Astrocyte (in vitro differentiated cells and primary cell): Measurements from ENCODE around the gene RNH1.

Experiments
- EZH2 ChIP-seq: IDR thresholded peaks from 2 replicates; pipeline ENCODE4 v1.6.1; 2012; ENCODE audit warnings: mild to moderate bottlenecking, low read length, inconsistent platforms; ENCODE audit not compliant: insufficient read depth
- TF ChIP-seq, protein P1 (sequence below): IDR thresholded peaks from 2 replicates; pipeline ENCODE4 v1.5.1; 2011; ENCODE audit warnings: low read depth, mild to moderate bottlenecking, inconsistent platforms, low read length, moderate library complexity; ENCODE audit not compliant: insufficient read depth

DNA sequence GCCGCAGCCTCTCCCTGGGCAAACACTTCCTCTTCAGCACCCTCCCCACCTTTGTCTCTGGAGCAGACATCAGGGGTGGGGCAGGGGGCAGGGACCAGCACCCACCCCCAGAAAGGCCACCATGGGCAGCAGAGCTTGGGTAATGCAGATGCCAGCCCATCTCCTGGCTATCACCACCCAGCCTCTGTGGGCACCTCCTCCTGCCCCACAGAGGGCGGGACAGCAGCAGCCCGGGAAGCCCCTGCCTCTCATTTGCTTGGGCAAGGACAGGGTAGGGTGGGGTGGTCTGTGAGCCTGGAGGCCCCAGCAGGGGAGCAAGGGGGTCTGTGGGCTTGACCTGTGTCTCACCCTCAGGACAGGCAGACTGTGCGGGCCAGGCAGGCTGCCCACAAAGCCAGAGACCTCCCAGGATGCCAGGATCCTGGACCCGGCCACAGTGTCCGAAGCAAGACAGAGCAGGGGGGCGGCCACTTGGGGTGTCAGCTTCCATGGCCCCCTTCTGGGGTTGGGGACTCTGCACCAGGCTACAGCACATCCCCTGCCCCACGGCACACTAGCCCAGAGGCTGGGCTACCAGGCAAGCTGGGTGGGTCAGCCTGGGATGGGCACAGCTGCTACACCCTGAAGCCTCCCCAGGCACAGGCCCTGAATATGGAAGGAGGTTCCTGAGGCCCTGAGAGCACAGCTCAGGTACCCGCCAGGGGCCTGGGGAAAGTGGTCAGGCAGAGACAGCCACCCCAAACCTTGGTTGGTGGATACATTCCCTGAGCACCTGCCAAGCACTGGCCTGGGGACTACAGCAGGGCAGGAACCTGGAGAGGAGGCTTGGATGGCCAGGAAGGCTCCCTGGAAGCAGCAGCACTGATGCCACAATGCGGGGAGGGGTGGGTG lies 4.5 kb downstream of the RNH1 start:
- TF ChIP-seq, protein P1, sequence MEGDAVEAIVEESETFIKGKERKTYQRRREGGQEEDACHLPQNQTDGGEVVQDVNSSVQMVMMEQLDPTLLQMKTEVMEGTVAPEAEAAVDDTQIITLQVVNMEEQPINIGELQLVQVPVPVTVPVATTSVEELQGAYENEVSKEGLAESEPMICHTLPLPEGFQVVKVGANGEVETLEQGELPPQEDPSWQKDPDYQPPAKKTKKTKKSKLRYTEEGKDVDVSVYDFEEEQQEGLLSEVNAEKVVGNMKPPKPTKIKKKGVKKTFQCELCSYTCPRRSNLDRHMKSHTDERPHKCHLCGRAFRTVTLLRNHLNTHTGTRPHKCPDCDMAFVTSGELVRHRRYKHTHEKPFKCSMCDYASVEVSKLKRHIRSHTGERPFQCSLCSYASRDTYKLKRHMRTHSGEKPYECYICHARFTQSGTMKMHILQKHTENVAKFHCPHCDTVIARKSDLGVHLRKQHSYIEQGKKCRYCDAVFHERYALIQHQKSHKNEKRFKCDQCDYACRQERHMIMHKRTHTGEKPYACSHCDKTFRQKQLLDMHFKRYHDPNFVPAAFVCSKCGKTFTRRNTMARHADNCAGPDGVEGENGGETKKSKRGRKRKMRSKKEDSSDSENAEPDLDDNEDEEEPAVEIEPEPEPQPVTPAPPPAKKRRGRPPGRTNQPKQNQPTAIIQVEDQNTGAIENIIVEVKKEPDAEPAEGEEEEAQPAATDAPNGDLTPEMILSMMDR: no peak
- TF ChIP-seq EZH2: no peak
